HEK293 (cell line): ENCODE measurements around the gene IL5RA.
A peak's percentile ranks its signal among the peaks of the same experiment; 100 is the strongest.

Experiments
- ATF2 ChIP-seq: fragments of 450-650 bp; formaldehyde crosslinking; IDR thresholded peaks from 2 replicates; pipeline ENCODE4 v1.5.1; 2016; ENCODE audit warnings: missing biosample characterization, missing genetic modification characterization, low read depth
- CTCF ChIP-seq: fragments of 450-650 bp; formaldehyde crosslinking; IDR thresholded peaks from 2 replicates; pipeline ENCODE4 v1.5.1; 2016; ENCODE audit warnings: missing biosample characterization, missing genetic modification characterization
- ELK4 ChIP-seq: IDR thresholded peaks from 2 replicates; pipeline ENCODE4 v1.6.1; 2011; ENCODE audit warnings: mild to moderate bottlenecking, low read depth, low read length, borderline replicate concordance
- GLIS2 ChIP-seq: fragments of 450-650 bp; formaldehyde crosslinking; IDR thresholded peaks from 2 replicates; pipeline ENCODE4 v1.5.1; 2016; ENCODE audit warnings: missing biosample characterization, missing genetic modification characterization
- HOXC10 ChIP-seq: sonication (generic); formaldehyde crosslinking; IDR thresholded peaks from 2 replicates; pipeline ENCODE4 v1.8.1; 2023; ENCODE audit warnings: mild to moderate bottlenecking, missing genetic modification reagents
- KLF1 ChIP-seq: fragments of 450-650 bp; formaldehyde crosslinking; IDR thresholded peaks from 2 replicates; pipeline ENCODE4 v1.5.1; 2016; ENCODE audit warnings: missing biosample characterization, missing genetic modification characterization
- KLF9 ChIP-seq: fragments of 450-650 bp; formaldehyde crosslinking; IDR thresholded peaks from 2 replicates; pipeline ENCODE4 v1.5.1; 2016; ENCODE audit warnings: missing biosample characterization, missing genetic modification characterization, low read depth
- PRDM4 ChIP-seq: fragments of 450-650 bp; formaldehyde crosslinking; IDR thresholded peaks from 2 replicates; pipeline ENCODE4 v1.5.1; 2017; ENCODE audit warnings: missing biosample characterization, missing genetic modification characterization
- TCF7L2 ChIP-seq: IDR thresholded peaks from 2 replicates; pipeline ENCODE4 v1.6.1; 2011; ENCODE audit warnings: low read depth, mild to moderate bottlenecking, inconsistent platforms, low read length, moderate library complexity, borderline replicate concordance
- ZBTB1 ChIP-seq: fragments of 450-650 bp; formaldehyde crosslinking; IDR thresholded peaks from 2 replicates; pipeline ENCODE4 v1.5.1; 2016; ENCODE audit warnings: missing biosample characterization, missing genetic modification characterization
- ZBTB7A ChIP-seq: fragments of 450-650 bp; formaldehyde crosslinking; IDR thresholded peaks from 2 replicates; pipeline ENCODE4 v1.5.1; 2016; ENCODE audit warnings: low read depth, missing biosample characterization, missing genetic modification characterization
- ZEB2 ChIP-seq: fragments of 450-650 bp; formaldehyde crosslinking; IDR thresholded peaks from 2 replicates; pipeline ENCODE4 v1.5.1; 2016; ENCODE audit warnings: missing biosample characterization, missing genetic modification characterization
- ZFP69B ChIP-seq: fragments of 450-650 bp; formaldehyde crosslinking; IDR thresholded peaks from 2 replicates; pipeline ENCODE4 v1.5.1; 2016; ENCODE audit warnings: missing biosample characterization, missing genetic modification characterization
- ZNF10 ChIP-seq: fragments of 450-650 bp; formaldehyde crosslinking; IDR thresholded peaks from 2 replicates; pipeline ENCODE4 v1.5.1; 2017; ENCODE audit warnings: missing biosample characterization, missing genetic modification characterization
- ZNF132 ChIP-seq: fragments of 450-650 bp; formaldehyde crosslinking; IDR thresholded peaks from 2 replicates; pipeline ENCODE4 v1.5.1; 2017; ENCODE audit warnings: missing biosample characterization, missing genetic modification characterization, borderline replicate concordance
- ZNF157 ChIP-seq: fragments of 450-650 bp; formaldehyde crosslinking; IDR thresholded peaks from 2 replicates; pipeline ENCODE4 v1.5.1; 2016; ENCODE audit warnings: missing biosample characterization, missing genetic modification characterization
- ZNF19 ChIP-seq: fragments of 450-650 bp; formaldehyde crosslinking; IDR thresholded peaks from 2 replicates; pipeline ENCODE4; 2016; ENCODE audit warnings: missing biosample characterization, missing genetic modification characterization, low read depth
- ZNF2 ChIP-seq: fragments of 450-650 bp; formaldehyde crosslinking; IDR thresholded peaks from 2 replicates; pipeline ENCODE4 v1.5.1; 2016; ENCODE audit warnings: missing biosample characterization, missing genetic modification characterization
- ZNF266 ChIP-seq: fragments of 450-650 bp; formaldehyde crosslinking; IDR thresholded peaks from 2 replicates; pipeline ENCODE4 v1.5.1; 2016; ENCODE audit warnings: missing biosample characterization, missing genetic modification characterization, low read depth
- ZNF292 ChIP-seq: fragments of 450-650 bp; formaldehyde crosslinking; IDR thresholded peaks from 2 replicates; pipeline ENCODE4 v1.5.1; 2016; ENCODE audit warnings: low read depth, missing biosample characterization, missing genetic modification characterization, borderline replicate concordance
- ZNF311 ChIP-seq: fragments of 450-650 bp; formaldehyde crosslinking; IDR thresholded peaks from 2 replicates; pipeline ENCODE4 v1.5.1; 2017; ENCODE audit warnings: missing biosample characterization, missing genetic modification characterization, borderline replicate concordance
- ZNF37A ChIP-seq: fragments of 450-650 bp; IDR thresholded peaks from 2 replicates; pipeline ENCODE4 v1.5.1; 2018; ENCODE audit warnings: missing biosample characterization, missing genetic modification characterization
- ZNF391 ChIP-seq: fragments of 450-650 bp; formaldehyde crosslinking; IDR thresholded peaks from 2 replicates; pipeline ENCODE4 v1.5.1; 2016; ENCODE audit warnings: low read depth, missing biosample characterization, missing genetic modification characterization, borderline replicate concordance
- ZNF513 ChIP-seq: fragments of 450-650 bp; IDR thresholded peaks from 2 replicates; pipeline ENCODE4 v1.5.1; 2018; ENCODE audit warnings: missing biosample characterization, missing genetic modification characterization
- ZNF548 ChIP-seq: fragments of 450-650 bp; formaldehyde crosslinking; IDR thresholded peaks from 2 replicates; pipeline ENCODE4 v1.5.1; 2016; ENCODE audit warnings: missing biosample characterization, missing genetic modification characterization
- ZNF585B ChIP-seq: fragments of 450-650 bp; formaldehyde crosslinking; IDR thresholded peaks from 2 replicates; pipeline ENCODE4 v1.5.1; 2016; ENCODE audit warnings: missing biosample characterization, missing genetic modification characterization
- ZNF623 ChIP-seq: fragments of 450-650 bp; formaldehyde crosslinking; IDR thresholded peaks from 2 replicates; pipeline ENCODE4 v1.5.1; 2016; ENCODE audit warnings: missing biosample characterization, missing genetic modification characterization
- ZNF624 ChIP-seq: fragments of 450-650 bp; formaldehyde crosslinking; IDR thresholded peaks from 2 replicates; pipeline ENCODE4 v1.5.1; 2017; ENCODE audit warnings: missing biosample characterization, missing genetic modification characterization
- ZNF660 ChIP-seq: fragments of 450-650 bp; IDR thresholded peaks from 2 replicates; pipeline ENCODE4 v1.5.1; 2018; ENCODE audit warnings: missing biosample characterization, mild to moderate bottlenecking, missing genetic modification characterization
- ZNF701 ChIP-seq: fragments of 450-650 bp; formaldehyde crosslinking; IDR thresholded peaks from 2 replicates; pipeline ENCODE4 v1.5.1; 2016; ENCODE audit warnings: missing biosample characterization, missing genetic modification characterization
- ZNF76 ChIP-seq: fragments of 450-650 bp; formaldehyde crosslinking; IDR thresholded peaks from 2 replicates; pipeline ENCODE4; 2016; ENCODE audit warnings: low read depth, missing biosample characterization, missing genetic modification characterization, borderline replicate concordance
- ZNF792 ChIP-seq: fragments of 450-650 bp; formaldehyde crosslinking; IDR thresholded peaks from 2 replicates; pipeline ENCODE4 v1.5.1; 2016; ENCODE audit warnings: missing biosample characterization, missing genetic modification characterization

IL5RA gene

GRCh38 chr3:3126477-3127431, 16.6 kb upstream of the IL5RA start, which contains the start of gene TRNT1 (continued):
- TF ChIP-seq ZNF513 (tag by site-specific recombination) (no peak), GLIS2 (tag by site-specific recombination) (peak; percentile 85), ZNF132 (tag by site-specific recombination) (no peak), ZNF623 (no peak), CTCF (tag by site-specific recombination) (peak; percentile 82), ZNF792 (tag by site-specific recombination) (no peak), ZNF292 (tag by site-specific recombination) (no peak), ZNF157 (tag by site-specific recombination) (no peak), KLF1 (peak; percentile 19; the same call in 1 of the 2 replicates), ZNF266 (tag by site-specific recombination) (no peak), ZNF2 (peak; percentile 54; the same call in 1 of the 2 replicates), ATF2 (peak; percentile 99), ZNF391 (tag by site-specific recombination) (no peak), PRDM4 (no peak; the same call in 1 of the 2 replicates), ZNF660 (peak; percentile 41; the same call in 1 of the 2 replicates), ZNF19 (tag by site-specific recombination) (no peak), ZBTB1 (tag by site-specific recombination) (no peak), ZNF311 (tag by site-specific recombination) (no peak), ZNF701 (no peak), ZEB2 (tag by site-specific recombination) (peak; percentile 86), ZNF624 (tag by site-specific recombination) (no peak), KLF9 (tag by site-specific recombination) (peak; percentile 75), ZNF10 (tag by site-specific recombination) (no peak), ZNF37A (tag by site-specific recombination) (no peak), TCF7L2 (no peak), ZNF585B (tag by site-specific recombination) (no peak), ELK4 (peak; percentile 76; the same call in 1 of the 2 replicates), ZNF76 (tag by site-specific recombination) (peak; percentile 64; the same call in 1 of the 2 replicates), ZFP69B (no peak), HOXC10 (CRISPR knock-in tag) (no peak), ZBTB7A (tag by site-specific recombination) (peak; percentile 50; the same call in 1 of the 2 replicates), ZNF548 (tag by site-specific recombination) (no peak)
